ENCODE measurements around the gene LRPPRC. TPM values are rescaled to one million over a fixed set of nuclear protein-coding genes. Genes with fewer than 3 reads are reported as not detected.

Gene LRPPRC
- total and polyA plus RNA-seq, 10 of the 15 experiments (the other 5 are each of a cell fraction or from before 2014, with no cell fraction given), result 34.1 to 152 (median 97.0) TPM

GRCh38 chr2:43945439-43945838, 50.4 kb downstream of the LRPPRC start:
- FAIRE-seq (no peak), DNase-seq (ENCODE audit: low read depth, low spot score) (no peak), ATAC-seq (no peak)
- Histone ChIP-seq H3K27ac (ENCODE audit: control insufficient read depth, insufficient read depth) (no peak overlapping the region), H3K4me3 (no peak overlapping the region), H3K9ac (ENCODE audit: control insufficient read depth, insufficient read depth, low read length) (no peak overlapping the region), H3K79me2 (ENCODE audit: control insufficient read depth, insufficient read depth, low read length) (no peaks in the 10 kb centered on the region), H3K27me3 (replicated peaks in 1 of 2; ENCODE audit: control insufficient read depth in 2 of 2, insufficient read depth in 2 of 2, low read length in 1 of 2) (no peaks in the 10 kb centered on the region), H3K4me2 (ENCODE audit: control insufficient read depth, insufficient read depth) (no peak overlapping the region), H3K36me3 (ENCODE audit: control insufficient read depth in 2 of 2, insufficient read depth in 2 of 2, low read length in 1 of 2) (peaks cover 0 to 21% of the 10 kb centered on the region in 2 experiments; a peak in 2 of 4 replicates), H3K9me3 (replicated peaks; ENCODE audit: control insufficient read depth, insufficient read depth, low read length) (no peaks in the 10 kb centered on the region), H2AFZ (ENCODE audit: control insufficient read depth, low read depth, low read length) (no peak overlapping the region), H3K4me1 (ENCODE audit: control insufficient read depth, insufficient read depth, low read length) (no peaks in the 10 kb centered on the region), H4K20me1 (ENCODE audit: control insufficient read depth, insufficient read depth) (no peaks in the 10 kb centered on the region)
- RAD21 ChIA-PET (ENCODE audit: unreplicated experiment), result no interaction called here
- SMC1A ChIA-PET (ENCODE audit: uncharacterized antibody, unreplicated experiment), result interaction anchor here (0.8 to 1.5 kb wide), 2 partner anchors 9 to 11 kb away, joined by 3 to 4 read pairs; no protein-coding TSS in a partner anchor
- in situ Hi-C loops (cut with MboI) (no loop called here), intact Hi-C loops (cut with micrococcal nuclease; ENCODE audit: unreplicated experiment) (no loop called here)
- POLR2A ChIA-PET, result no interaction called here
- WGBS (ENCODE audit: insufficient coverage, insufficient replicate concordance, low lambda C conversion rate, missing lambda C conversion rate), result 93% methylated on average over 3 of the region's 3 CpGs
- no TSS peak for BruUV-seq (replicated peaks)
- TF ChIP-seq ZNF384 (IDR thresholded peaks at IDR 0.05; ENCODE audit: borderline replicate concordance, low read depth, low read length), result no peak
- no peak for TF ChIP-seq YY1 (IDR thresholded peaks at IDR 0.05; ENCODE audit: low read depth, low read length)
- TF ChIP-seq PBX3 (IDR thresholded peaks at IDR 0.05; ENCODE audit: insufficient replicate concordance, low read depth, low read length), result no peak
- TF ChIP-seq RELA (IDR thresholded peaks at IDR 0.05; ENCODE audit: borderline replicate concordance, partially characterized antibody), result no peak
- no peak for TF ChIP-seq ETV6 (conservative IDR thresholded peaks at IDR 0.05 in 1 of 2, IDR thresholded peaks at IDR 0.05 in 1 of 2; ENCODE audit: borderline replicate concordance in 1 of 2, low read depth in 1 of 2)
- no peak for TF ChIP-seq EED (IDR thresholded peaks at IDR 0.05; ENCODE audit: low read depth)
- TF ChIP-seq FOXK2 (IDR thresholded peaks at IDR 0.05), result no peak
- TF ChIP-seq WRNIP1 (IDR thresholded peaks at IDR 0.05; ENCODE audit: borderline replicate concordance, low read depth, low read length), result no peak
- TF ChIP-seq NFYB (IDR thresholded peaks at IDR 0.05; ENCODE audit: insufficient read depth, low read depth, low read length), result no peak
- no peak for TF ChIP-seq MEF2B (IDR thresholded peaks at IDR 0.05; ENCODE audit: partially characterized antibody, poor library complexity, severe bottlenecking)
- TF ChIP-seq ZBTB11 (CRISPR knock-in tag; IDR thresholded peaks at IDR 0.05), result no peak
- no peak for TF ChIP-seq KDM1A (IDR thresholded peaks at IDR 0.05; ENCODE audit: borderline replicate concordance)
- no peak for TF ChIP-seq ZNF592 (IDR thresholded peaks at IDR 0.05)
- TF ChIP-seq RUNX3 (IDR thresholded peaks at IDR 0.05; ENCODE audit: low read length), result no peak
- TF ChIP-seq SPI1 (IDR thresholded peaks at IDR 0.05; ENCODE audit: borderline replicate concordance, insufficient read depth, low read depth, low read length), result no peak
- no peak for TF ChIP-seq SIN3A (IDR thresholded peaks at IDR 0.05; ENCODE audit: low read depth, low read length)
- CTCF ChIA-PET, result interaction anchor here (1.3 to 1.4 kb wide), 2 partner anchors 38 to 68 kb away, joined by 3 read pairs; no protein-coding TSS in a partner anchor
